HG02884 (cell line): ENCODE results near the gene RAMACL.
A peak's percentile ranks its signal among the peaks of the same experiment; 100 is the strongest.
"Not testable (repeated sequence)": the region's sequence is repeated elsewhere in the genome, so short reads cannot be mapped to it uniquely, and the experiment has no call there.

Experiments used
- ATAC-seq: cut with Tn5 transposase; IDR thresholded peaks from one replicate; pipeline ENCODE4 v1.9.1; 2021; ENCODE audit warnings: mild to moderate bottlenecking, moderate library complexity; ENCODE audit not compliant: unreplicated experiment

RAMACL gene

DNA sequence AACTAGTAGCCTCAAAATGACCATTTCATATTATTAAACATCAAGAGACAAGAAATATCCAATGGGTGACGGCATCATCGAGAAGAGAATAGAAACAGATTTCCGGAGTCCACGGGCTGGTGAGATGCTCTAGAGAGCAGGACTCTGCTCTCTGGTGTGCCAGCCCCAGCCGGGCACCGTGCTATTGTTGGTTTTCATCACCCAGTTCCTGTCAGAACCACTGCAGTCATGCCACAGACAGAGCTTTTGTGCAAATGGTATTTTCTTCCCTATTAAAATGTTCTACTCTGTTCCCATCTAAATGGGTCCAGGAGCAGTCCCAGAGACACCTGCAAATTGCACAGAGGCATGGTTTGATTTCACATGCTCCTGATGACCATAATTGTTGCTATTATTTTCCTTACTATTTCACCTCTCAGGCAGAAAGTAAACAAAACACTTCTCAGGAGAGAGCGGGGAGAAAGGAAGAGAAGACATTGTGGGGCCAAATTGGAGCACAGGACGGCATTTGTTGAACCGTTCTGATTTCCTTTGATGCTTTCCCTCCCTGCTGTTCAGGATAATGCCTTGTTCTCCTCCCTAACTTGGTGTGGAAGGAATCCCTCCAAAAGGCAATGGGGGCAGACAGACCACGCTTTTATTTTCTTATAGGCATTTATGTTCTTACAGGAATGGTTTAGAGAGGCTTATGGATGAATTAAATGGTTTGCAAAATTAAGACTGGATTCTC is 11.4 kb upstream of the RAMACL start:
- ATAC-seq, result no peak

- no peak for ATAC-seq
Measured at GRCh38 chr6:166596776-166597507, 10.5 kb upstream of the RAMACL start.

- no peak for ATAC-seq
Measured at GRCh38 chr6:166595949-166596348, 9.5 kb upstream of the RAMACL start.

GRCh38 chr6:166595061-166595780 is 8.7 kb upstream of the RAMACL start:
- ATAC-seq, result no peak

DNA sequence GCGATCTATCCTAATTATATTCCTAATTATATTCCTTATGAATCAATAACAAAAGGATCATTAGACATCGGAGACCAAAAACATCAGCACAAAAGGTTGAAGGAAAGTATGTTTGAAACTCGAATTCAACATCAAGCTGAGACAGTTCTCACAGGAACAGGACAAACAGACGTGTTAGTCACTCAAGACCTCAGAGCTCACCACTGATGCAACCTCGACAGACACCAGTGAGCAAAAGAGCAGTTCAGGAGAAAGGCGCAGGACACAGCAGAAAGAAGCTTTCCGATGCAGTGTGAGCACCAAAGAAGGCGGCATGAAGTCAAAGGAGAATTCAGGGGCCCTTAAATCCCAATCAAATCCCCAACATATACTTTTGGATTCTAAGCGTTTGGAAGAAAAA is 6.3 kb upstream of the RAMACL start:
- ATAC-seq, result no peak

GRCh38 chr6:166591961-166592520 is 5.6 kb upstream of the RAMACL start:
- no peak for ATAC-seq

DNA sequence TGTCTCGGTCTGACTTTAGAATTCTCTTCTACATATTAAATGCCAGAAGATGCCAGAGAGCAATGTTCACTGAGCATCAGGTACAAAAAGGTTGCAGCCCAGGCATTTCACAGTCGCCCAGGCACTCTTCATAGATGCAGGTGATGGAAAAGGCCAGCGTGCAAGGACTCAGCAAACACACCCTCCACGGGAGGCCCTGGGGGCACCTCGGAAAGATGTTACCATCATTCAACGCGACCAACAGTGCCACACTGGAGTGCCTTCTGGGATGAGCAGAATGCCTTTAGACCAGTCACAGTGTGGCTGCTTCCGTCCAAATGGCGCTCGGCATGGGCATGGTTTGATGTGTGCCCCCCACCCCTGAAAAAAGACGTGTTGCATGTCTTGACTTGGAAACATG is 4.5 kb upstream of the RAMACL start:
- ATAC-seq, result no peak

DNA sequence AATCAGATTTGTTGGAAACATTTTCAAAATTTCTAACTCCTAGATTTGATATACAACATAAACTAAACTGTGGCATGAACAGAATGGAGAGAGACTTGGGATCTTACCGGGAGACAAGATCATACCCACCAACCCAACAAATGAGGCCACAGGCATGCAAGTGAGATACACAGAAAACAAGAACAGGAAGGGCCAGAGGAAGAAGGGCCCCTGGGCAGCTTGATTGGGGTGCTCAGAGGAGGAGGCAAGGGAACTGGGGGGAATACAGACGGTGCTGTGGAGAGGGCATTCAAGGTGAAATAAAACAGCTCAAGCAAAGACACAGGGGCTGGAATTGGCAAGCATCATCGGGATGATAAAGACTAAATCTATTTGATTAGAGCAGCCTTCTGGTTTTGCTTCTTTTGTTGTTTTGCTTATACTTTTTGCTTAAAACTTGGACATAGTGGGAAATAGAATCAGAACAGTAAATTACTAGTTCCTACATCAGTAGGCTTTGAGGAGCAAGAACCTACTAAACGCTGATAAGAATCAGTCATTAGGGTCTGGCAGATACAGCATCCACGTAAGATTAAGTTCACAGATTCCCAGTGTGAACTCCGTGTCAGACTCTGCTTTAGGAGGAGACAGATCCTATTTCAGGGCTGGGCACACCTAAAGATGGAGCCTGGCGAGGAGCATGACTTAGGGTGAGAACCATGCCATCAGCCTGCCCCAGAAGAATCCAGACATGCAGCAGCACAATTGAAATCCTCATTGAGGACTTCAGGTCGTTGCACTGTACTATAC is 3.5 kb upstream of the RAMACL start:
- ATAC-seq, result no peak

- no peak for ATAC-seq
Measured at GRCh38 chr6:166589337-166589731, 2.9 kb upstream of the RAMACL start.

DNA sequence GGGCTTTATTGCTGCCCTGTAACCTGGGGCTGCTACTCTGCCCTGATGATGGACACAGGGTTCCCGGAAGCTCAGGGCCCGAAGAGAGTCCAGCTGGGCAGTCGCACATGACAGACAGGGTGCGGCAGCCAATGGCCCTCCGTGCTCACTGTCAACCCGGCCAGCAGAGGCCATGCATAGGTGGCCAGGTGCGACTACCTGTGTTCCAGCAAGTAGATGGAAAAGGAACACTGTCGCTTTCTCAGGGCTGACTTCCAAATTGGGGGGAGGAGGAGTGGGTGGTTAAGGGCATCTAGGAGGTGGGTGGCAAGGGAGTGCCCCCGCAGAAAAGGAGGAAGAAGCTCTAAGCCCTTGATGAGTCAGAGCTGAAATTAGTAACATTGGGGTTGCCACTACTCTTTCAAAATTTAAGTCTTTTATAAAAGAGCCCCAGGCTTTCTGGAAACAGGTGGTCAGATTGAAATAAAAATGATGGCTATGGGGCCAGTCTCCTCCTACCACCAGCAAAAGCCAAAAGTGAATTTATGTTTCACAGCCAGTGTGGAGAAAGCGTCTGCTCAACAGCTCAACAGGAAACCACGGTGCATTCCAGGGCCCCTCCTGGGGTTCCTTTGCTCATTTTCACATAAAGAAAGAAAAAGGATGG is 2.3 kb upstream of the RAMACL start:
- no peak for ATAC-seq

DNA sequence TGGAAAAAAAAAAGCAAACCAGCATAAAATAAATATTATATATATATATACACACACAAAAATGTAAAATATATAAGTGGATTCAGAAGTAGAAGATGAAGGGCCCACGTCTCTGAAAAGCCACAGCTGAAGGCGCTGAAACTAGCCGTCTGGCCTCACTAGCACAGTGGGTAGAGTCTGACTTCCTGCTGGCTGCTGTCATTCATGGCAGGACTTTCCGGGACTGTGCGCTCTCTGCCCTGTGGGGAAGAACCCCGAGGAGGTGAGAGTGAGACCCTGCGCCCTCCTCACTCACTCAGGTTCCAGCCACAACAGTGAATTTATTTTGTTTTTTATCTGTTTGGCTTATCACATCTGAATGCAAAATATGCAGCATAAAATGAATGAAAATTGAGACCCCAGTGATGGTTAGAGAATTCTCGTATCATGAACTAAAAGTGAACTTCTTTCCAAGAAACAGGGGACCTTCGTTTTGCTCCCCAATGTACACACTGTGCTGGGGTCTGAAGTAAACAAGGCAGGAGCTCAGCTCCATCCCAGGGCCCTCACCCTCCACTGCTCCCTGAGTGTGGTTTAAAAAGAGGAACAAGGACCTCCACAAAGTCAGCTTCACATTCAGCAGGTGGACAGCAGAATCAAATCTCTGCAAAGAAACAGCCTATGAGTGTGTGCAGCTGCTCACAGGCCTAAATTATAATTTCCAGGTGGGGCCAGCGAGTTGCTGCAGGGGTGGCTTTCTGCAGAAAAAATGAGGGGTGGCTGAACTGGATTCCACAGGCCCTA is 1.3 kb upstream of the RAMACL start:
- peak; percentile 74 for ATAC-seq

DNA sequence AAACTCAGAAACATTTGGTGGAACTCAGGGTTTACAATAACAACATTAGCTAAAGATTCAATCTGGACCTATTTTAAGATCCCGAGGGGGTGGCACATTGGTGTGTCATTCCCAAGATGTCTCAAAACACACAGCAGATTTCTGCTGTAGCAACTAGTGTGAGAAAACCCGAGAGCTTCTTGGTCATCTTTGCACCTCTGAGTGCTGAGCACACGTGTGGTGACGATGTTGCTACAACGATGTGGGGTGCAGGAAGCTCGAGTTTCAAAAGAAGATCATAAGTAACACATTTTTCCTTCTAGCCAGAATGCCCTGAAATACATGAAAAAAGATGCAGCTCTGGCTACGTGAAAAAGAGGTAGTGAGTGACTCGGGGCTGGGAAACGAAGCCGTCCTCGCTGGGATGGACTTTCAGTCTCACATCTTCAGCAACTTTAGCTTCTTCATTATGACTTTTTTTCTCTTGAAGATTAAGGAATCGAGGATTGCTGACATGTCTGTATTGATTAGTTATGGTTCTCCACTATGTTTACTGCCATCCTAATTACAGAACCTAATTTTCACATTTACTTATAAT is 1.5 kb downstream of the RAMACL start:
- ATAC-seq, result no peak

DNA sequence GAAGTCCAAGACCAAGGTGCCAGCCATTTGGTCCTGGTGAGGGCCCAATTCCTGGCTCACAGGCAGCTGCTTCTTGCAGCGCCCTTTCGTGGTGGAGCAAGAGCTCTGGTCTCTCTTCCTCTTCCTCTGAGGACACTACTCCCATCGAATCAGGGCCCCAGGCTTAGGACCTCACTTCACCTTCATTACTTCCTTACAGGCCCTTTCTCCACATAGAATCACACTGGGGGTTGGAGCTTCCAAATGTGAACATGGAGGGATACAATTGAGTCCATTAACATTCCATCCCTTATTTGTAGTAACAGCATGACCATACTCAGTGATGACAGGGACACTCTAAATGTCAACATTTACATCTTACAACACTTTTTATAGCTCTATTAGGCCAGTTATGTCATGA is 2.3 kb downstream of the RAMACL start:
- ATAC-seq, result no peak

- no peak for ATAC-seq
Measured at GRCh38 chr6:166583230-166583965, 3.1 kb downstream of the RAMACL start.

GRCh38 chr6:166582258-166582657 is 4.2 kb downstream of the RAMACL start:
- no peak for ATAC-seq

DNA sequence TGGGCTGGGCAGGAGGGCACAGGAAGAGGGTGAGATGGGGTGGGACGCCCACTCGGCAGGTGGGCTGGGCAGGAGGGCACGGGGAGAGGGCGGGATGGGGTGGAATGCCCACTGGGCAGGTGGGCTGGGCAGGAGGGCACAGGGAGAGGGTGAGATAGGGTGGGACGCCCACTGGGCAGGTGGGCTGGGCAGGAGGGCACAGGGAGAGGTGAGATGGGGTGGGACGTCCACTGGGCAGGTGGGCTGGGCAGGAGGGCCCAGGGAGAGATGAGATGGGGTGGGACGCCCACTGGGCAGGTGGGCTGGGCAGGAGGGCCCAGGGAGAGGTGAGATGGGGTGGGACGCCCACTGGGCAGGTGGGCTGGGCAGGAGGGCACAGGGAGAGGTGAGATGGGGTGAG is 4.7 kb downstream of the RAMACL start:
- not testable (repeated sequence) for ATAC-seq

- ATAC-seq, result no peak
Measured at GRCh38 chr6:166581091-166581511, 5.4 kb downstream of the RAMACL start.
